GM21723 (cell line): ENCODE data around the gene DOCK6.

Experiments used
- ATAC-seq: cut with Tn5 transposase; IDR thresholded peaks from one replicate; pipeline ENCODE4 v1.9.1; 2021; ENCODE audit warnings: mild to moderate bottlenecking, moderate library complexity; ENCODE audit not compliant: unreplicated experiment

The DOCK6 gene, protein sequence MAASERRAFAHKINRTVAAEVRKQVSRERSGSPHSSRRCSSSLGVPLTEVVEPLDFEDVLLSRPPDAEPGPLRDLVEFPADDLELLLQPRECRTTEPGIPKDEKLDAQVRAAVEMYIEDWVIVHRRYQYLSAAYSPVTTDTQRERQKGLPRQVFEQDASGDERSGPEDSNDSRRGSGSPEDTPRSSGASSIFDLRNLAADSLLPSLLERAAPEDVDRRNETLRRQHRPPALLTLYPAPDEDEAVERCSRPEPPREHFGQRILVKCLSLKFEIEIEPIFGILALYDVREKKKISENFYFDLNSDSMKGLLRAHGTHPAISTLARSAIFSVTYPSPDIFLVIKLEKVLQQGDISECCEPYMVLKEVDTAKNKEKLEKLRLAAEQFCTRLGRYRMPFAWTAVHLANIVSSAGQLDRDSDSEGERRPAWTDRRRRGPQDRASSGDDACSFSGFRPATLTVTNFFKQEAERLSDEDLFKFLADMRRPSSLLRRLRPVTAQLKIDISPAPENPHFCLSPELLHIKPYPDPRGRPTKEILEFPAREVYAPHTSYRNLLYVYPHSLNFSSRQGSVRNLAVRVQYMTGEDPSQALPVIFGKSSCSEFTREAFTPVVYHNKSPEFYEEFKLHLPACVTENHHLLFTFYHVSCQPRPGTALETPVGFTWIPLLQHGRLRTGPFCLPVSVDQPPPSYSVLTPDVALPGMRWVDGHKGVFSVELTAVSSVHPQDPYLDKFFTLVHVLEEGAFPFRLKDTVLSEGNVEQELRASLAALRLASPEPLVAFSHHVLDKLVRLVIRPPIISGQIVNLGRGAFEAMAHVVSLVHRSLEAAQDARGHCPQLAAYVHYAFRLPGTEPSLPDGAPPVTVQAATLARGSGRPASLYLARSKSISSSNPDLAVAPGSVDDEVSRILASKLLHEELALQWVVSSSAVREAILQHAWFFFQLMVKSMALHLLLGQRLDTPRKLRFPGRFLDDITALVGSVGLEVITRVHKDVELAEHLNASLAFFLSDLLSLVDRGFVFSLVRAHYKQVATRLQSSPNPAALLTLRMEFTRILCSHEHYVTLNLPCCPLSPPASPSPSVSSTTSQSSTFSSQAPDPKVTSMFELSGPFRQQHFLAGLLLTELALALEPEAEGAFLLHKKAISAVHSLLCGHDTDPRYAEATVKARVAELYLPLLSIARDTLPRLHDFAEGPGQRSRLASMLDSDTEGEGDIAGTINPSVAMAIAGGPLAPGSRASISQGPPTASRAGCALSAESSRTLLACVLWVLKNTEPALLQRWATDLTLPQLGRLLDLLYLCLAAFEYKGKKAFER (N-terminal part only)

DNA sequence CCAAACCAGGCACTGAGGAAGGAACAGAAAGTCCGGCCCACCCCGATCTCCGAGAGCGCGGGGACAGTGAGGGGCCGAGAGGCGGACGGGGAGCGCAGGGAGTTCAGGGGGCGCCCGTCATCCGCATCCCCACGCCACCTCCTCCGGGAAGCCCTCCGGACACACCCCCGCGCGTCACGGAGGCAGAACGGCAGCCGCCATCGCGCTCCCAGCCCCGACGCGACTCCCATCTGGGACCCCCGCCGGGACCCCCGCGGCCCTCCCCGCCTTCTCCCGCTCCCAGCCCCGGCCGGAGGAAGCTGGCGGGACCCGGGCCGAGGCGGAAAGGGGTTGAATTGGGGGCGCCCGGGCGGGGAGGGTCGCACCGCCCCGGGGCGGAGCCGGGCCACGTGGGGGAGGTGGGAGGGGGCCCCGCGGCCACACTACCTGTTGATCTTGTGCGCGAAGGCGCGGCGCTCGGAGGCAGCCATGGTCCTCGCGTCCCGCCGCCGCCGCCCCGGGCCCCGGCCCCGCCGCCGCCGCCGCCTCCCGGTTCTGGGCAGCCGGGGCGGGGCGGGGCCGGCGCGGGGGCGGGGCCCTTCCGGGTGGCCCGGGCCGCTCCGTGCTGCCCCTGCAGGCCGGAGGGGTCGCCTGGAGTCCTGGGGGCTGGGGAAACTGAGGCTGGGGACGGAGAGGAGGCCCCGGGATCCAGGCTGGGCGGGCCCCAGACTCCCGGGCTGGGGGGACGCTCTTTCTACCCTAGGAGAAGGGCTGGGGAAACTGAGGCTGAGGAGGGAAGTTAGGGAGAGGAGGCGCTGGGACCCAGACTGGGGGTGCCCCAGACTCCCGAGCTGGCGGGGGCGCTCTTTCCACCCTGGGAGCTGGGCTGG, at the start of gene DOCK6:
DOCK6 (minus strand) TSS at position 554 of the 869 bp plus-strand sequence; CDS start at position 470, 84 bp downstream.
- ATAC-seq: no peak

- ATAC-seq: no peak
These were observed 44.0 kb upstream of the DOCK6 start for GRCh38 chr19:11306337-11306736.

DNA sequence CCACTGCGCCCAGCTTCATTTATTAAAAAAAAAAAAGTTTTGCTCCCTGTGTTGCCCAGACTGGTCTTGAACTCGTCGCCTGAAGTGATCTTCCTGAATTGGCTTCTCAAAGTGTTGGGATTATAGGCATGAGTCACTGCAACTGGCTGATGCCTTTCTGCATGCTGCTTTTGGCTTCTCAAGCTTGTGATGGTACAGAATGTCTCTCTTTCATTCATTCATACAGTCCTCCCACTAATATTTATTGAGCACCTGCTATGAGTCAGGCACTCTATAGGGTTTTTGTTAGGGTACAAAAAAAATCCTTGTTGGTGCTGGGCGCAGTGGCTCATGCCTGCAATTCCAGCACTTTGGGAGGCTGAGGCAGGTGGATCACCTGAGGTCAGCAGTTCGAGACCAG, 42.6 kb upstream of the DOCK6 start:
- no peak for ATAC-seq

- no peak for ATAC-seq
These were observed 38.4 kb upstream of the DOCK6 start for GRCh38 chr19:11300811-11301120.

- no peak for ATAC-seq
These were observed 37.9 kb upstream of the DOCK6 start for GRCh38 chr19:11299946-11300810.

DNA sequence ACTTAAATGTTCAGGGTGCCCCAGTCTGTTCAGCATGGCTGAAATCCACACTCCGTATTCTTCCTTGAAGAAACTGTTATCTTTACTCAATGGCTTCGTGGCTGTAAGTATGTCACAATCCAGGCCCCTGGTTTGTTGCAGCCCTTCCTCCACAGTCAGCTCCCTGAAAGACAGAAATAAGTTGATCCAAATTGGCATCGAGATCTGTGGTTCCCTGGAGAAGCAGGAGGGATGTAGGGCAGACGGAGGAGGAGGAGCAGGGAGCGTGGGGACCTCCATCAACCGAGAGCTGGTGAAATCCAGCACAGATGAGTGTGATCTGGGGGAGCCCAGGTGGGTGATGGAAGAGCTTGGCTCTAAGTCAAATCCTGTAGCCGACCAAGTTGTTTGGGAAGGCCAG, 33.9 kb upstream of the DOCK6 start:
- ATAC-seq: no peak

GRCh38 chr19:11295665-11296245, 33.4 kb upstream of the DOCK6 start, which contains the start of gene TSPAN16:
TSPAN16 (plus strand) TSS chr19:11296160; CDS start chr19:11296298, 138 bp downstream.
- no peak for ATAC-seq

- no peak for ATAC-seq
These were observed 32.9 kb upstream of the DOCK6 start for GRCh38 chr19:11295180-11295579.

DNA sequence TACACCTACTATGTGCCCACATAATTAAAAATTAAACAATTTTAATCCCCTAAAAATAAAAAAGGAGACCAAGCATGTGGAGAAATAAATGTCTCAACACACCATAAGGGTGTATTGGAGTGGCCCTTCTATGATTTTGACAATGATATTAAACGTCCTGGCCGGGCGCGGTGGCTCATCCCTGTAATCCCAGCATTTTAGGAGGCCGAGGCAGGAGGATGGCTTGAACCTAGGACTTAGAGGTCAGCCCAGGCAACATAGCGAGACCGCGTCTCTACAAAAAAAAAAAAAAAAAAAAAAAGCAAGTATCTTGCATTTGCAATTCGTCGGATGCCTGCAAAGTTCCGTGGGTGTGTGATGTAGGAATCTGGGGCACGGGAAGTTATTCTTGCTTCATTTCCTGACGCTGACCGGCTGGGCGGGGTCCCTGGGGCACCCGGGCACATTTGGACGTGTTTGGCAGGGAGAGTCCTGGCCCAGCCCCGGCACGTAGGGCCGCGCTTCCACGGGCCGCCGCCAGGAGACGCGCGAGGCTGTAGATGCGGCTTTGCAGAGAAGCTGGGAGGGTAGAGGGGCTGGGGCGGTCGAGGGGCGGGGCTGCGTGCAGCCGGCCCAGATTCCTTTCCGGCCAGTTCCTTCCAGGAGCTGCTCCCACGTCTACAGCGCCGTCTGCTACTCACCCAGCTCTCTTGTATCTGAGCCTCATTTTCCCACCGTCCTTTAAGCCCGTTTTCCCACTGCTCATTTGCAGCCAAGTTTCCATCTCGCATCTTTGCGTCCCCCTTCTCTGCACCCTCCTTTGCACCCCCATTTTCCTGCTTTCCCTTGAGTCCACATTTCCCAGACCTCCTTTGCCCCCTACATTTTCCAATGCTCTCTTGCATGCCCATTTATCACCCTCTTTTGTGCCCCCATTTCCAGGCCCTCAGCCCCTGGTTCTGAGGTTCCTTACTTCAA, 31.4 kb upstream of the DOCK6 start:
- no peak for ATAC-seq

DNA sequence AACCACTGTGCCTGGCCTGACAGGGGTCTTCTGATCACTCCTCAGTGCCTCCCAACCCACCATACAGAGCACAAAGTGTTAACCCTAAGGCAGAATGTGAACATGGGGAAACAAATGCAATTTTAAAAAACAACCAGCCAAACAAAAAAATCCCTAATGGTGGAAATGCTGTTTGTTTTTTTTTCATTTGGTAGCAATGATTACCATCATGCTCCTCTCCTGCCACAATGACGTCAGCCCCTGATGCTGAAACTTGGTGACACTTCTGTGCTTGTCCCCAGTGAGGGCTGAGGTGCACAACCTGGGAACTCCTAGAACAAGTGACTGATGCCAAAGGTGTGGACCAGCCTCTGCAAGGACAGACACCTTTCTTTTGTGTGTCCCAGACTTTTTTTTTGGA, 29.7 kb upstream of the DOCK6 start:
- no peak for ATAC-seq

- no peak for ATAC-seq
These were observed 29.1 kb upstream of the DOCK6 start for GRCh38 chr19:11291415-11291814.

GRCh38 chr19:11290256-11290655, 27.9 kb upstream of the DOCK6 start:
- no peak for ATAC-seq

DNA sequence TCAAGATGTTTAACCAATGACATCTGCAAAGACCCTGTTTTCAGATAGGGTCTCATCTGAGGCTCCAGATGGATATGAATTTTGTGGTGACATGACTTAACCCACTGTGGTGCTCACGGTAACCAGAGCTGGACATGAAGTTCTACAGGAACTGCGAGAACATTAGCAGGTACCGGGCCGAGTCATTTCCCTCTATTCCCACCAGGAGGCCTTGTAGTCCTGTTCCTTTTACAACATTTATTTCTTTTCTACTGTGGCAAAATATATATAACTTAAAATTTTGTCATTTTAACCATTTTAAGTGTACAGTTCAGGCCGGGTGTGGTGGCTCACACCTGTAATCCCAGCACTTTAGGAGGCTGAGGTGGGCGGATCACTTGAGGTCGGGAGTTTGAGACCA, 26.0 kb upstream of the DOCK6 start:
- no peak for ATAC-seq

GRCh38 chr19:11286312-11286974, 24.1 kb upstream of the DOCK6 start:
- ATAC-seq: no peak

DNA sequence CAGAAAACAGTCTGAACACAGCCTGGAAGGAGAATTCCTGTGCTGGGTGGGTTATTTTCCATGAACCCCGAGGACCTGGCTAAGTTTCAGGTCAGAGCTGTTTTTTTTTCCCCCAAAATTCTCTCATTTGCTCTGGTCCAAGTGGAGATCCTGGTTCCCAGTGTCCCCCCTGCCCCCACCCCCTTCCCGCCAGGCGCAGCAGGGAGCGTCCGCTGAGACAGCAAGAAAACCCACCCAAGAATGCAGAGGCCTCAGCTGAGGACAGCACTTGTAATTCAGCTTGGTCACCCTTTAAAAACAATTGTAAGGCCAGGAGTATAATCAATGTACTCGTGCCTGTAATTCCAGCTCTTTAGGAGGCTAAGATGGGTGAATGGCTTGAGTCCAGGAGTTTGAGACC, 22.2 kb upstream of the DOCK6 start:
- no peak for ATAC-seq

DNA sequence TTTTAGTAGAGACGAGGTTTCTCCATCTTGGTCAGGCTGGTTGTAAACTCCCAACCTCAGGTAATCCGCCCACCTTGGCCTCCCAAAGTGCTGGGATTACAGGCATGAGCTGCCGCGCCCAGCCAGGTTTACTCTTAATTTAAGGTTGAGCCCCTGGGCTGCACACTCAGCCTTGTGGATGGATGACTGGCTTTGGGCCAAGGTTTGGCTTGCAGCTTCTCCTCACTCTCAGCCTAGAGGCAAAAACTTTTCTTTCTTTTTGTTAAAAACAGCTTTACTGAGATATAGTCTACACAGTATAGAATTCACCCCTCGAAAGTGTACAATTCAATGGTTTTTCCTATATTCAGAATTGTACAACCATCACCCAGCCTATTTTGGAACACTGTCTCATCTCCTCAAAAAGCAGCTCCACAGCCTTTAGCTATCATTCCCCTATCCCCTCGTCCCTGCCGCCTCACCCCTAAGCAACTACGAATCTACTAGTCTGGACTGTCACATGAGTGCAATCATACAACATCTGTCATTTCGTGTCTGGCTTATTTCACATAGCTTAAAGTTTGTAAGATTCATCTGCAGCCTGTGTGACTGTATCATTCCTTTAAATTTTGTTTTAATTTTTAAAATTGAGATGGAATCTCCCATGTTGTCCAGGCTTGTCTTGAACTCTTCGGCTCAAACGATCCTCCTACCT, 19.2 kb upstream of the DOCK6 start:
- ATAC-seq: no peak
